PFSK-1 (cell line): ENCODE measurements around the gene ABHD14A.

Experiments
- POLR2AphosphoS5 ChIP-seq: IDR thresholded peaks from 2 replicates; pipeline ENCODE4 v1.6.1; 2012; ENCODE audit warnings: low read depth, mild to moderate bottlenecking, control low read depth, low read length, moderate library complexity
- REST ChIP-seq, 2 experiments: IDR thresholded peaks; 2 replicates each; pipeline versions ENCODE4 v1.6.1 to v1.8.0; 2011 to 2012; ENCODE audit warnings: low read depth in 2 of 2, low read length in 2 of 2, control low read depth in 1 of 2, inconsistent platforms in 1 of 2, mild to moderate bottlenecking in 1 of 2, moderate library complexity in 1 of 2; ENCODE audit not compliant: insufficient read depth in 1 of 2
- SIN3A ChIP-seq: IDR thresholded peaks from 2 replicates; pipeline ENCODE4 v1.6.1; 2012; ENCODE audit warnings: mild to moderate bottlenecking, low read length, moderate library complexity, borderline replicate concordance; ENCODE audit not compliant: insufficient read depth
- TAF1 ChIP-seq: IDR thresholded peaks from 2 replicates; pipeline ENCODE4 v1.6.1; 2012; ENCODE audit warnings: low read length, control low read depth, borderline replicate concordance; ENCODE audit not compliant: insufficient read depth

GRCh38 chr3:51947215-51947900 lies 27.5 kb upstream of the ABHD14A start:
- TF ChIP-seq TAF1 = no peak
- no peak for TF ChIP-seq REST (IDR thresholded peaks at IDR 0.05; ENCODE audit: insufficient read depth in 1 of 2, low read depth in 2 of 2, low read length in 2 of 2)
- no peak for TF ChIP-seq POLR2AphosphoS5
- TF ChIP-seq SIN3A = no peak
